GM19463 (cell line): ENCODE measurements around the gene PTP4A2.

ENCODE experiments used
- ATAC-seq: cut with Tn5 transposase; IDR thresholded peaks from one replicate; pipeline ENCODE4 v1.9.1; 2021; ENCODE audit warnings: mild to moderate bottlenecking, moderate library complexity; ENCODE audit not compliant: unreplicated experiment

Gene PTP4A2

GRCh38 chr1:31891280-31891679 lies 46.9 kb downstream of the PTP4A2 start:
- ATAC-seq: no peak

DNA sequence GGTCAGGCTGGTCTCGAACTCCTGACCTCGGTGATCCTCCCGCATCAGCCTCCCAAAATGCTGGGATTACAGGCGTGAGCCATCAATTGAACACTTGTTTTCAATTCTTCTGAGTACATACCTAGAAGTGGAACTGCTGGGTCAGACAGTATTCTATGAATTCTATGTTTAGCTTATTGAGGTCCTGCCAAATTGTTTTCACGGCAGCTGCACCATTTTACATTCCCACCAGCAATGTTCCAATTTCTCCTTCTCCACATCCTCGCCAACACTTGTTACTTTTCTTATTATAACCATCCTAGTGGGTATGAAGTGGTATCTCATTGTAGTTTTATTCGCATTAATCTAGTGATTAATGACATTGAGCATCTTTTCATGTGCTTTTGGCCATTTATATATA lies 49.9 kb downstream of the PTP4A2 start:
- no peak for ATAC-seq

DNA sequence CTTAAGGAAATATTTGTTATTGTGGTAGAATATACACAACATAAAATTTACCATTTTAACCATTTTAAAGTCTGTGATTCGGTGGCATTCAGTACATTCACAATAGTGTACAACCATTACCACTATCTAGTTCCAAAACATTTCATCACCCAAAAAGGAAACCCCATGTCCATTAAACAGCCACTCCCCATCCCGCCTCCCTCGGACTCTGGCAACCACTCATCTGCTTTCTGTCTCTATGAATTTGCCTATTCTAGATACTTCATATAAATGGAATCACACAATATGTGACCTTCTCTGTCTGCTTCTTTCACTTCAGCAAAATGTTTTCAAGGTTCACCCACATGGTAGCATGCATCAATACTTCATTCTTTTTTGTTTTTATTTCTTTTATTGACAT lies 51.3 kb downstream of the PTP4A2 start:
- no peak for ATAC-seq

DNA sequence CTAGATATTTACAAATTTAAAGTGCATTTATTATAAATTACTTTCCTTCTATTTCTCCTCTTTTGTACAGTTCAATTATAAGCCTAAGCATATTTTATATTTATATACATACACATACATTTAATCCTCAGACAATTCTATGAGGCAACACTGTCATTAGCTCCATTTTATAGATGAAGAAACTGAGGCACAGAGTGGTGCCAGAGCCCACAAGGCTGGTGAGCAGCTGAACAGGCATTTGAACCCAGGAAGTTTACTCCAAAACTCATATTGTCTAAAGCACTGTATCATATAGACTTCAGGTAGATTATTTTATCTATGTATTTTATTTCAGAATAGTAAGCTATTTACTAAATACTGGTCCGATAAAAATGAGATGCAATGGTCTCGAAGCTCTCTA lies 52.3 kb downstream of the PTP4A2 start:
- no peak for ATAC-seq

- no peak for ATAC-seq
Measured at GRCh38 chr1:31883357-31883942, 54.7 kb downstream of the PTP4A2 start.

DNA sequence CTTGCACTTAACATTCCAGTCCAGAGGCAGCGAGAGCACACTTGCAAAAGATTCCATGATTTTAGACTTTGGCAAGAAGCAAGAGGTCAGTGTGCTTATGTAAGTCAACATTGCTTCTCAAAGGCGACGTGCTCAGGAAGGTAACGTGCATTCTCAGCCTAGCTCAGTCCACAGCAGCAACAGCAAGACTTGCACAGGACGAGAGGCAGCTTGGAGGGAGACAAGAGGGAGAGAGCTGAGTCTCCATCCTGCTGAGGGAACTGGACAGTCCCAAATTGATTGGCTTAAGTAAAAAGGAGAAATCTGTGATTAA lies 56.5 kb downstream of the PTP4A2 start:
- ATAC-seq: no peak

- no peak for ATAC-seq
Measured at GRCh38 chr1:31880957-31881687, 57.0 kb downstream of the PTP4A2 start.

DNA sequence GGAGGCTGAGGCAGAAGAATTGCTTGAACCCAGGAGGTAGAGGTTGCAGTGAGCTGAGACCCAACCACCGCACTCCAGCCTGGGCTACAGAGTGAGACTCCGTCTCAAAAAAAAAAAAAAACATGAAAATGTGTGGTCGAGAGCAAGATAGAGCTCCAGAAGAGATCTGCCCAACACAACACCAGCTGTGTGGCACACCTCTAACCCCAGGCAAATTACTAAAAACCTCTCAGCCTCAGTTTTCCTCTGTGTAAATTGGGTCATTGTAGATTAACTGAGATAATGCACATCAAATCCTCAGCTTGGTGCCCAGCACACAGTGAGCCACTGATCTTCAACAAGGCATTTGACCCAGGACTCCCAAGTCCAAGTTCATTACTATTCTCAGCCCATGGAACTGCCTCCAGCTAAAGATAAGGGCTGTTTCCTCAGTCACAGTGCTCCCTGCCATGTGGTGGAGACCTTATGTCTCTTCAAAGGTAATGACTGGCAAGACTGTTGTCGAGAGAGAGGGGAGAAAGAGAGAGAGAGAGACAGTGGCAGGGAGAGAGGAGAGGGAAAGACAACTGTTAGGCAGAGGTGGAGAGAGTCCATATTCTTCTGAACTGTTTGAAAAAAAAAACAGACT lies 58.1 kb downstream of the PTP4A2 start:
- no peak for ATAC-seq

- no peak for ATAC-seq
Measured at GRCh38 chr1:31878058-31878457, 60.1 kb downstream of the PTP4A2 start.

DNA sequence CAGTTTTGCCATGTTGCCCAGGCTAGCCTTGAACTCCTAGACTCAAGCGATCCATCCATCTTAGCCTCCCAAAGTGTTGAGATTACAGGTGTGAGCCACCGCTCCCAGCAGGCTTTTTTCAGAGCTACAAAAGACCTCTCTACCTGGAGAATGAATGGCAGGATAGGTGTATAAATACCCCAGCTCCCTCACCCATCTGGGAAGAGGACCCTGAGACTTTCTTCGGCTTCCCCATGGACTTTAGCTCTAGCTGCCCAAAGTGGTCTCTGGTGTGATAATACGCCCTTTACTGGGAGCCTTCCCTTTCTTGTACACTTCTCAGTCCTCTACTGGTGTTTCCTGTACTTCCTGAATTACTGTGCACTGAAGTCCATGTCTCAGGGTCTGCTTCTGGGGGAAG lies 60.6 kb downstream of the PTP4A2 start:
- no peak for ATAC-seq

DNA sequence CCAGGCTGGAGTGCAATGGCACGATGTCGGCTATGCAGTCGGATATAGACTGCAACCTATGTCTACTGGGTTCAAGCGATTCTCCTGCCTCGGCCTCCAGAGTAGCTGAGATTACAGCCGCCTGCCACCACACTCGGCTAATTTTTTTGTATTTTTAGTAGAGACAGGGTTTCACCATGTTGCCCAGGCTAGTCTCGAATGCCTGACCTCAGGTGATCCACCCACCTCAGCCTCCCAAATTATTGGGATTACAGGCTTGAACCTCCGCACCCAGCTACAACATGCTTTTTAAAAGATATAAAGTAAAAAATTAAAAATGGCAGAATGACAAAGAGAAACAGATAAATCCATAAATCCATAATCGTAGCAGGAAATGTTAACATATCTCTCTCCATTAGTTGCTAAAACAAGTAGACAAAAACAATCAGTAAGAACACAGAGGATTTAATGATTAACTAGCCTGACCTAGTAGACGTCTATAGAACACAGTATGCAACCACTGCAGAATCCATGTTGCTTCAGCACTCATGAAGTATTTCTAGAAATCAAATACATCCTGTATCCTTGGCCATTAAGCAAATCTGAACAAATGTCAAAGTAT lies 62.4 kb downstream of the PTP4A2 start:
- no peak for ATAC-seq

- ATAC-seq: no peak
Measured at GRCh38 chr1:31874942-31875341, 63.2 kb downstream of the PTP4A2 start.

DNA sequence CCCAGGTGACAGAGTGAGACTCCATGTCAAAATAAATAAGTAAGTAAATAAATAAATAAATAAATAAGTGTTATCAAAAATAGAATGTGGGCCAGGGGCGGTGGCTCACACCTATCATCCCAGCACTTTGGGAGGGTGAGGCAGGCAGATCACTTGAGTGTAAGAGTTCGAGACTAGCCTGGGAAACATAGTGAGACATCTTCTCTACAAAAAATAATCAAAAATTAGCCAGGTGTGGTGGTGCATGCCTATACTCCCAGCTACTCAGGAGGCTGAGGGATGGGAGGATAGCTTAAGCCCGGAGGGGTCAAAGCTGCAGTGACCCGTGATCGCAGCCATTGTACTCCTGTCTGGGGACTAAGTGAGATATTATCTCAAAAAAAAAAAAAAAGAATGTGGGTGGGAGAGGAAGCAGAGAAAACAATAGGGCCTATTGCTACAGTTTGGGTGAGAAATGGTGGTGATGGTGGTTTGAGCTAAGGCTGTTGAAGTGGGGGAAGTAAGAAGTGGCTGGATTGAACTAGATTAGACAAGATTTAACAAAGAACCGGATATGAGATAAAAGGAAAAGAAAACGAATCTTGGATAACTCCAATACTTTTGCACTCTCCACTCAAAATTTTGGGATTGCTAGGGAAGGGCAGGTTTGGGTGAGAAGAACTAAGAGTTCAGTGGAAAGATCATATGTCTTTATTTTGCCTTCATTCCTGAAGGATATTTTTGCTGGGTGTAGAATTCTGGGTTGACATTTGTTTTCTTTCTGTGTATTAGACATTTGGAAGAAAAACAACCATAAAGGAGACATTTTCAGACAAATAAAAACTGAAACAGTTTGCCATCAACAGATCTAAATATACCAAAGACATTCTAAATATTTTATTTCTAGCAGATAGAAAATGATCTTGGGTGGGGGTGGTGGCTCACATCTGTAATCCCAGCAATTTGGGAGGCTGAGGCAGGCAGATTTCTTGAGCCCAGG lies 65.2 kb downstream of the PTP4A2 start:
- ATAC-seq: no peak

GRCh38 chr1:31871703-31872102 lies 66.5 kb downstream of the PTP4A2 start:
- no peak for ATAC-seq

DNA sequence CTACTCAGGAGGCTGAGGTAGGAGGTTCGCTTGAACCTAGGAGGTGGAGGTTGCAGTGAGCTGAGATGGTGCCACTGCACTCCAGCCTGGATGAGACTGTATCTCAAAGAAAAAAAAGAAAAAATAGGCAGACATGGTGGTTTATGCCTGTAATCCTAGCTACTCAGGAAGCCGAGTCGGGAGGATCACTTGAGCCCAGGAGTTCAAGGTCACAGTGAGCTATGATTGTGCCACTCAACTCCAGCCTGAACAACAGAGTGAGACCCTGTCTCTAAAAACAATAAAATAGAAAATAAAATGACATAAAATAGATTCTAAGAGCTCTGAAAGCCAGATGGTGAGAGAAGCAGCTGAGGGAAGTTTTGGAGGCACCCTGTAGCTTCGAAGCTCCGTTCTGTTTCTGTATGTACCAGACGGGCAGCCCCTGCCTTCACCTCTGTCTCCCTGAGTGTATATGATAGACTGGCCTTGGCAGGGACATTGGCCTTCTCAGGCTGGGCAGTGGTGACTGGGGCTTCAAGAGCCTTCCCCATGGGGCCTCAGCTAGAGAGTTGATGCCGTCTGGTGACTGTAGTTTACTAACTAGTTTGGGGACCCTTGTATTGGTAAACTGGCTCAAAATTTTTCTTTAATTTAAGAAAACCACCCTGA lies 68.0 kb downstream of the PTP4A2 start:
- no peak for ATAC-seq

- no peak for ATAC-seq
Measured at GRCh38 chr1:31869449-31869848, 68.7 kb downstream of the PTP4A2 start.

- no peak for ATAC-seq
Measured at GRCh38 chr1:31868862-31869261, 69.3 kb downstream of the PTP4A2 start.

GRCh38 chr1:31867546-31867945 lies 70.6 kb downstream of the PTP4A2 start:
- no peak for ATAC-seq

DNA sequence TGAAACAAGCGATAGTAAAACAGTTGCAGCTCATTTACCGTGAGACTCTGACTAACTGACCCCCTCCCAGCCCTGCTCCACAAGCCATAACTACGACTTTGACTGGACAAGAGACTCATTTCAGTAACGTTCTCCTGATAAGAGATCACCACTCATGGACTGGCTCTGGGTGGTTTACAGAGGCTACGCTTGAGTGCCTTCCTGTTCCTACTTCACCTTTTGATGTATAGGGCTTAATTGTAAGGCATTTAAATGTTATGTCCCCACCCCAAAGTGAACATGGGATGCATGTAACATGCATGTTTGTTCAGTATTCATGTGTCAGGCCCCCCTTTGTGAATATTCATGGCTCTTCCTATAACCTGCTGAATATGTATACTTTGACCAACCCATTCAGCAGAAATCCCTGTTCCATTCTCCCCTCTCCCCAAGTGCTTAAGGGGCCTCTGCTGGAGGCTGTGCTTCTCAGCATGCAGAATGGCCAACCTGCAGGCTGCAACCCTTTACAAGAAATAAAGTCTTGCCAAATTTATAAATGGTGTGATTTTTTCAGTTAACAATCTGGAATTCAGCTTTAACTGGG lies 71.6 kb downstream of the PTP4A2 start:
- ATAC-seq: no peak
